ENCODE data around the gene OR6C70.
"Not testable (repeated sequence)": the region's sequence is repeated elsewhere in the genome, so short reads cannot be mapped to it uniquely, and the experiment has no call there.

The OR6C70 gene

DNA sequence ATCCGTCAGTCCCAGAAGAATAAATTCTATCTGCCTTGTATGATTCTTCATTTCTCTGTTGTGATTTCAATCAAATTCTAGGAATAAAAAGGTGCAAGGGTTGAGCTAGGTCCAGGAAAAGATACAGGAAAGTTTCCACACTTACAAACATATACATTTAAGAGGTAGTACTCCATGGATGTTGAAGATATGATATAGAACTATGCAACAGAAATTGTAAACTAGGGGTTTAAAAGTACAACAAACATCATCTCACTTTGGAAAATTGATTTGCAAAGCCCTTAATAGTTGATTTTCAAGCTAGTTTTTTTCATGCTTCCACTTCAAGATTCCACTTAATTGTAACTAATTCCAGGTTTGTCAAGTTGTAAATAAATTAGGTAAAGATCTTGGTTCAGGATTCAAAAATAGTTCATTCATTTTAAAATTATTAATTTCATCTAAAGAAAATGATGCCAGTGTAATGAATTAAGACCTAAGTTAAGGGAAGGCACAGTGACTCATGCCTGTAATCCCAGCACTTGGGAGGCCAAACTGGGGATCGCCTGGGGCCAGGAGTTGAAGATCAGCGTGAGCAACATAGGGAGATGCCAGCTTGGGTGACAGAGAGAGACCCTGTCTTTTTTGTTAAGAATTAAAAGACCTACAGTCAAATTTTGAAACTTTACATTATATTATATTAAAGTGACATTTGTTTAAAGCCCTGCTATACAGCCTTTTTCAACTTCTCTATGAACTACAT lies at the start of gene OR6C70:
Gene OR6C70, minus strand, starts transcription at position 51 of the 742 bp plus-strand sequence. Its CDS starts 0 bp downstream, at position 51.
- no peak for DNase-seq

GRCh38 chr12:55516391-55516790 lies 46.5 kb upstream of the OR6C70 start:
- no peak for DNase-seq

DNA sequence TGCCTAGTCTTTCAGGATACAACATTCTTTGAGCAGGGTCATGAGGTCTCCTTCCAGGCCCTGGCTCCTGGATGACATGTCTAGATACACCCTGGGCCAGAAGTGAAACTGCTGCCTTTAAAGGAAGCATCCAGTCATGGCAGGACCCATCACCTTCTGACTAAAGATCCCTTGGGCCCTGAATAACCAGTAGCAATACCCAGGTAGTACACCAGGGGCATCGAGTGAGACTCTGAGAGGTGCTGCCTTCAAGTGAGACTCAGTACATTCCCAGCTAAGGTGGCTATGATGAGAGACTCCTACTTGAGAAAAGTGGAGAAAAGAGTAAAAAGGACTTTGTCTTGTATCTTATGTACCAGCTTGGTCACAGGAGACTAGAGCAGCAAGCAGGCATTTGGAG lies 45.8 kb upstream of the OR6C70 start:
- DNase-seq: no peak

DNA sequence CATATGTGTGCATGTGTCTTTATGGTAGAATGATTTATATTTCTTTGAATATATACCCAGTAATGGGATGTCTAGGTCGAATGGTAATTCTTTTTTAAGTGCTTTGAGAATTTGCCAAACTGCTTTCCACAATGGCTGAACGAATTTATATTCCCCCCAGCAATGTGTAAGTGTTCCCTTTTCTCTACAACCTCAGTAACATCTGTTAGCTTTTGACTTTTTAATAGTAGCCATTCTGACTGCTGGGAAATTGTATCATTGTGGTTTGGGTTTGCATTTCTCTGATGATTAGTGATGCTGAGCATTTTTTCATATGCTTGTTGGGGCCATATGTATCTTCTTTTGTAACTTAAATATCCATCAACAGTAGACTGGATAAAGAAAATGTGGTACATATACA lies 31.7 kb upstream of the OR6C70 start:
- no peak for DNase-seq

GRCh38 chr12:55499810-55500252 lies 29.9 kb upstream of the OR6C70 start:
- DNase-seq: no peak

- no peak for DNase-seq
Observed at GRCh38 chr12:55499231-55499630, 29.3 kb upstream of the OR6C70 start.

- DNase-seq: no peak
Observed at GRCh38 chr12:55495490-55495889, 25.6 kb upstream of the OR6C70 start.

- DNase-seq: no peak
Observed at GRCh38 chr12:55492078-55492477, 22.1 kb upstream of the OR6C70 start, which contains the start of gene OR6C68. Gene OR6C68 (plus strand): TSS chr12:55492378. CDS start chr12:55492378, 0 bp downstream.

GRCh38 chr12:55484284-55484683 lies 14.3 kb upstream of the OR6C70 start:
- DNase-seq: not testable (repeated sequence)

DNA sequence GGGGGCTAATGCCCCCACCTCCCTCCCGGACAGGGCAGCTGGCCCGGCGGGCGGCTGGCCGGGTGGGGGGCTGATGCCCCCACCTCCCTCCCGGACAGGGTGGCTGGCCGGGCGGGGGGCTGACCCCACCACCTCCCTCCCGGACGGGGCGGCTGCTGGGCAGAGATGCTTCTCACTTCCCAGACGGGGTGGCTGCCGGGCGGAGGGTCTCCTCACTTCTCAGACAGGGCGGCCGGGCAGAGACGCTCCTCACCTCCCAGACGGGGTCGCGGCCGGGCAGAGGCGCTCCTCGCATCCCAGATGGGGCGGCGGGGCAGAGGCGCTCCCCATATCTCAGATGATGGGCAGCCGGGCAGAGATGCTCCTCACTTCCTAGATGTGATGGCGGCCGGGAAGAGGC lies 9.2 kb upstream of the OR6C70 start:
- not testable (repeated sequence) for DNase-seq

GRCh38 chr12:55472264-55472663 lies 2.3 kb upstream of the OR6C70 start:
- no peak for DNase-seq

DNA sequence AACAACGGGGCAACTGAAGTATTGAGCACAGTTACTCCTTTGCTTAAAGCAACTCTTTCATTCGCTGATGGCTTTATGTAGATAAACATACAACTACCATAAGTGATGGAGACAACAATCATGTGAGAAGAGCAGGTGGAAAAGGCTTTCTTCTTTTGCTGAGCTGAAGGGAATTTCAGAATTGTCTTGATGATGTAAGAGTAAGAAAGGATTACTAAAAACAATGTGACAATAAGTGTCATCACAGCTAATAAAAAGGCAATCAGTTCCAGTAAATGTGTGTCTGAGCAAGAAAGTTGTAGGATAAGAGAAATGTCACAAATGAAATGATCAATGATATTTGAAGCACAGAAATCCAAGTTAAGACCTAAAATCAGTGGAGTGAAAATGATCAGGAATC lies 647 bp downstream of the OR6C70 start:
- DNase-seq: no peak

DNA sequence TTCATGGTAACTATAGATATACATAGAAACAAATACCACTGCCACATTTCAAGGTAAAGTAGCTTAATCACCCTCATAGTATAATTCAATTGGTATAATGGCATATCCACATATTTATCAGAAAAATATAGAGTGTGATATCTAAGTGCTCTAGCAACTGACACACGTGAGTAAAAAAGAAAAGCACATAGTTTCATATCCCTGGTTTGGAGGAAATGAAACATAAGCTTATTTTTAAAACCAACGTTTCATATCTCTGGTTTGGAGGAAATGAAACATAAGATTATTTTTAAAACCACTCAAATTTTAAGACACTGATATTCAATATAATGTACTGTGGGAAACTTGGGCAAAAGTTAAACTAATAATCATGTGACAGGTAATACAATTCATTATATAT lies 2.1 kb downstream of the OR6C70 start:
- DNase-seq: no peak

GRCh38 chr12:55464926-55465325 lies 5.0 kb downstream of the OR6C70 start:
- not testable (repeated sequence) for DNase-seq

GRCh38 chr12:55448825-55449224 lies 21.1 kb downstream of the OR6C70 start:
- DNase-seq: no peak

DNA sequence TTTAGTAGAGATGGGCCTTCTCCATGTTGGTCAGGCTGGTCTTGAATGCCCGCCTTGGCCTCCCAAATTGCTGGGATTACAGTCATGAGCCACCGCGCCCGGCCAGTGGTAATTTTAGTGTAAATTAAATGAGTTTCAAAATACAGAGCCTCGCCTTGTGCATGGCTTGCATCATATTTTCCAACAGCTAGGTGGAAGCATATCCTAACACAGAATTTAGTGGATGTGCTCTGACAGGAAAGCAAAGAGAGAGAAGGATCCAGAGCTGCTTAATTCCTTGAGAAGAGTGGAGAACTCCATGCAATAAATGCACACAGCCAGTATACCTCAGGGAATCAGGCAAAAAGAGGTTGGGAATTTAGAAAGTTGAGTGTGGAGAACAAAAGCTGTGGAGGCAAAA lies 23.6 kb downstream of the OR6C70 start:
- no peak for DNase-seq

GRCh38 chr12:55445357-55445756 lies 24.6 kb downstream of the OR6C70 start:
- DNase-seq: no peak

- no peak for DNase-seq
Observed at GRCh38 chr12:55443776-55444175, 26.2 kb downstream of the OR6C70 start, which contains the start of gene OR6C2. Gene OR6C2 (plus strand): TSS chr12:55444076. CDS start chr12:55452214, 8,138 bp downstream.

DNA sequence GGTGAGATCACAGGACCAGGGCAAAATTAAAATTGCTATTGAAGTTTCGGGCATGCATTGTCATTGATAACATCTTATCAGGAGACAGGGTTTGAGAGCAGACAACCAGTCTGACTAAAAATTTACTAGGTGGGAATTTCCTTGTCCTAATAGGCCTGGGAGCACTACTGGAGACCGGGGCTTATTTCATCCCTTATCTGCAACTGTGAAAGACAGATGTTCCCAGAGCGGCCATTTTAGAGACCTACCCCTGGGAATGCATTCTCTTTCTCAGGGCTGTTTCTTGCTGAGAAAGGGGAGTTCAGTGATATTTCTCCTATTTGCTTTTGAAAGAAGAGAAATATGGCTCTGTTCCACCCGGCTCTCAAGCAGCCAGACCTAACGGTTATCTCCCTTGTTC lies 28.7 kb downstream of the OR6C70 start:
- DNase-seq: not testable (repeated sequence)

GRCh38 chr12:55428331-55429243 lies 41.4 kb downstream of the OR6C70 start:
- DNase-seq: no peak

- DNase-seq: no peak
Observed at GRCh38 chr12:55425954-55426353, 44.0 kb downstream of the OR6C70 start, which contains the start of gene OR6C76. Gene OR6C76 (plus strand): TSS chr12:55426254. CDS start chr12:55426254, 0 bp downstream.

- no peak for DNase-seq
Observed at GRCh38 chr12:55420307-55420962, 49.5 kb downstream of the OR6C70 start.

Measured in stimulated activated naive CD4-positive, alpha-beta T cell treated with Interleukin-2 at 50 U/mL for 16 hours (primary cell).